H1 (cell line): ENCODE data around the gene ZNF486. TPM values are rescaled to one million over a fixed set of nuclear protein-coding genes. Genes with fewer than 3 reads are reported as not detected.

Experiments used
- ASH2L ChIP-seq: fragments of 200-600, 300-600 bp; sonication (generic); IDR thresholded peaks from one replicate; pipeline ENCODE4 v1.7.1; 2017; ENCODE audit warnings: low read length
- CEBPB ChIP-seq: IDR thresholded peaks from 2 replicates; pipeline ENCODE4 v1.6.1; 2012; ENCODE audit warnings: low read depth, low read length
- CHD2 ChIP-seq: IDR thresholded peaks from 2 replicates; pipeline ENCODE4 v1.6.1; 2012; ENCODE audit warnings: low read length, improper control_type of control experiment
- CTBP2 ChIP-seq: IDR thresholded peaks from 2 replicates; pipeline ENCODE4 v1.7.0; 2011; ENCODE audit warnings: borderline replicate concordance, mild to moderate bottlenecking, moderate library complexity, mixed read lengths, low read length; ENCODE audit not compliant: insufficient read depth, insufficient read length
- EGR1 ChIP-seq: IDR thresholded peaks from 2 replicates; pipeline ENCODE4 v1.6.1; 2011; ENCODE audit warnings: low read depth, low read length, borderline replicate concordance
- EP300 ChIP-seq, 2 experiments: IDR thresholded peaks; 1 replicate in 1 of 2; 2 replicates in 1 of 2; pipeline ENCODE4 v1.6.1; 2011 to 2012; ENCODE audit warnings: low read depth in 2 of 2, low read length in 2 of 2, mild to moderate bottlenecking in 2 of 2, borderline replicate concordance in 1 of 2, inconsistent platforms in 1 of 2, moderate library complexity in 1 of 2
- GABPA ChIP-seq: IDR thresholded peaks from 2 replicates; pipeline ENCODE4 v1.6.1; 2011; ENCODE audit warnings: mild to moderate bottlenecking, low read length, moderate library complexity, borderline replicate concordance; ENCODE audit not compliant: insufficient read depth
- HDAC2 ChIP-seq, 2 experiments: fragments of 300-600 bp in 1 of 2; sonication (generic) in 1 of 2; IDR thresholded peaks; 2 replicates each; pipeline ENCODE4 v1.6.1; 2011 to 2012; ENCODE audit warnings: low read depth in 2 of 2, low read length in 2 of 2, mild to moderate bottlenecking in 2 of 2, moderate library complexity in 2 of 2, borderline replicate concordance in 1 of 2, inconsistent platforms in 1 of 2
- KDM5A ChIP-seq: fragments of 200-600 bp; IDR thresholded peaks from 2 replicates; pipeline ENCODE4 v1.7.1; 2012; ENCODE audit warnings: mild to moderate bottlenecking, low read length, inconsistent platforms, mixed read lengths
- MAFK ChIP-seq: IDR thresholded peaks from 2 replicates; pipeline ENCODE4 v1.6.1; 2012; ENCODE audit warnings: low read depth, mild to moderate bottlenecking, improper control_type of control experiment, low read length
- MAX ChIP-seq: IDR thresholded peaks from 2 replicates; pipeline ENCODE4 v1.6.1; 2012; ENCODE audit warnings: inconsistent platforms
- NANOG ChIP-seq: IDR thresholded peaks from 2 replicates; pipeline ENCODE4 v1.6.1; 2011; ENCODE audit warnings: low read length, low read depth, mild to moderate bottlenecking, inconsistent platforms; ENCODE audit not compliant: insufficient read depth, poor library complexity, severe bottlenecking
- PHF8 ChIP-seq: fragments of 200-600 bp; sonication (generic); conservative IDR thresholded peaks from 2 replicates; pipeline ENCODE4 v1.7.1; 2012; ENCODE audit warnings: low read depth, mild to moderate bottlenecking, inconsistent platforms, low read length, moderate library complexity
- RXRA ChIP-seq: IDR thresholded peaks from 2 replicates; pipeline ENCODE4 v1.6.1; 2011; ENCODE audit warnings: low read depth, mild to moderate bottlenecking, low read length, moderate library complexity; ENCODE audit not compliant: insufficient read depth
- SAP30 ChIP-seq: fragments of 300-600 bp; sonication (generic); IDR thresholded peaks from 2 replicates; pipeline ENCODE4 v1.7.1; 2012; ENCODE audit warnings: low read length, moderate library complexity, mild to moderate bottlenecking, inconsistent platforms; ENCODE audit not compliant: insufficient read depth, insufficient replicate concordance
- SIN3A ChIP-seq, 2 experiments: IDR thresholded peaks in 1 of 2; conservative IDR thresholded peaks in 1 of 2; 2 replicates each; pipeline ENCODE4 v1.6.1; 2011 to 2012; ENCODE audit warnings: low read length in 2 of 2, improper control_type of control experiment in 1 of 2, low read depth in 1 of 2, mild to moderate bottlenecking in 1 of 2
- SIRT6 ChIP-seq: IDR thresholded peaks from one replicate; pipeline ENCODE4 v1.7.1; 2012; ENCODE audit warnings: low read length, inconsistent platforms
- SP2 ChIP-seq: IDR thresholded peaks from 2 replicates; pipeline ENCODE4 v1.6.1; 2012; ENCODE audit warnings: mild to moderate bottlenecking, low read length, inconsistent platforms
- SRF ChIP-seq: IDR thresholded peaks from 2 replicates; pipeline ENCODE4 v1.6.1; 2011; ENCODE audit warnings: mild to moderate bottlenecking, low read depth, low read length, moderate library complexity
- SUZ12 ChIP-seq: fragments of 200-600 bp; sonication (generic); IDR thresholded peaks from 2 replicates; pipeline ENCODE4 v1.6.1; 2012; ENCODE audit warnings: mild to moderate bottlenecking, inconsistent platforms, low read length, moderate library complexity, mixed read lengths
- TAF1 ChIP-seq: IDR thresholded peaks from 2 replicates; pipeline ENCODE4 v1.6.1; 2011; ENCODE audit warnings: mild to moderate bottlenecking, low read depth, low read length
- TAF7 ChIP-seq: optimal IDR thresholded peaks from 2 replicates; pipeline ENCODE3; 2011; ENCODE audit warnings: low read depth, mild to moderate bottlenecking, inconsistent platforms, low read length, moderate library complexity, borderline replicate concordance
- YY1 ChIP-seq: IDR thresholded peaks from 2 replicates; pipeline ENCODE4 v1.6.1; 2011; ENCODE audit warnings: low read depth, mild to moderate bottlenecking, low read length
- polyA plus RNA-seq, 7 experiments: library from polyadenylated mRNA; depleted of rRNA in 3 of 7; stranded (reverse) in 5 of 7; unstranded in 2 of 7; fragments of >200 nt in 5 of 7; fragments of 200-250 nt in 2 of 7; gene quantifications; 1 replicate in 5 of 7; 2 replicates in 1 of 7; 4 replicates in 1 of 7; pipeline versions ENCODE4 v1.2.1 to v1.2.3, GENCODE V29; 2011 to 2013; ENCODE audit warnings: missing spikeins in 2 of 7, mixed read lengths in 2 of 7
- total RNA-seq: library from RNA; stranded (reverse); fragmentation: NEBNext Ultra II Directional; extraction: Animal tissue kit (Norgen Biotek cat#: 25700); gene quantifications from 2 replicates; pipeline ENCODE4 v1.2.1, GENCODE V29; 2021

The ZNF486 gene
- total and polyA plus RNA-seq, 2 of the 8 experiments (the other 6 are each of a cell fraction or from before 2014, with no cell fraction given): 10.7 to 23.4 TPM

GRCh38 chr19:20237773-20238623 lies 71.0 kb downstream of the ZNF486 start (continued):
- TF ChIP-seq CHD2: peak; percentile 82
- no peak for TF ChIP-seq EP300 (IDR thresholded peaks at IDR 0.05; ENCODE audit: borderline replicate concordance in 1 of 2, low read depth in 2 of 2, low read length in 2 of 2)
- 0 out of 4 replicates have a peak, but pooled peaks of 1 of the 2 experiments have one; percentile 23 for TF ChIP-seq HDAC2 (IDR thresholded peaks at IDR 0.05; ENCODE audit: borderline replicate concordance in 1 of 2, low read depth in 2 of 2, low read length in 2 of 2)
- TF ChIP-seq SP2: peak; percentile 46
- TF ChIP-seq RXRA: no peak
- TF ChIP-seq SAP30: peak; percentile 88
- no peak for TF ChIP-seq SRF
- peak; percentile 97 for TF ChIP-seq TAF1
- TF ChIP-seq CTBP2: no peak
- no peak for TF ChIP-seq MAFK
- peak; percentile 90 for TF ChIP-seq YY1
- TF ChIP-seq ASH2L: peak; percentile 52
- no peak for TF ChIP-seq GABPA
- TF ChIP-seq NANOG: peak; percentile 22
- peak; percentile 84 for TF ChIP-seq PHF8
- no peak for TF ChIP-seq SIRT6
- TF ChIP-seq EGR1: no peak
- TF ChIP-seq SUZ12: no peak
- TF ChIP-seq SIN3A (conservative IDR thresholded peaks at IDR 0.05 in 1 of 2, IDR thresholded peaks at IDR 0.05 in 1 of 2; ENCODE audit: low read depth in 1 of 2, low read length in 2 of 2): peak in 1 of 2 experiments; percentile 82; a peak in 2 of 4 replicates
- peak; percentile 75 for TF ChIP-seq MAX
- TF ChIP-seq TAF7: peak; percentile 80
- no peak for TF ChIP-seq KDM5A
- TF ChIP-seq CEBPB: peak; percentile 72
